ENCODE results near the gene AP3D1.

DNA sequence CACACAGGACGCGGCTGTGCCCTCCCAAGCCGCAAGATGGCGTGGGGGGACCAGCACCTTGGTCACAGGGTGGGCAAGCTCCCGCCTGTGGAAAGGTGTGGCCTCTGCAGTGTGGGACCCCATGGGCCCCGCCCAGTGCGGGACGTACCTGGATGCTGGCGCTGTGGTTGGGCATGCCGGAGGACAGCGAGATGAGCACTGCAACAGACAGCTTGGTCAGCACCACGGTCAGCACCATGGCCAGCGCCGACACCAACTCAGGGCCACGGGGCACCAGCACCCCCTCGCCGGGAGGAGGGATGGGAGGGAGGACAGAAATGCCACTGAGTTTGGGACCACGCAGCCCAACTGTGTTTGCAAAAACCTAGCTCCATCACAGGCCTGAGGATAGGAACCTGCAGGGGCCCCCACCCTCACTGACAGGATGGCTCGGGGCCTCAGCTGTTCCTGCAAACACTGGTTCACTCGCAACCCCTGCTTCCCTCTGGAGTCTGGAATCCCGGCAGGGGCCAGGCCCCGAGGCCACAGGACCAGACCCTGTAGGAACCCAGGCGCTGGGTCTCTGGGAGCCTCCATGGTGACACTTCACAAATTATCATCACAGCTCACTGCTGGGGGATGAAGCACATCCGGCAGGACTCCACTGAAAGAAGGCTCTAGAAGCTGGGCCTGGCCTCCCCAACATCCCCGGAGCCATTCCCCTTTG lies 27.5 kb downstream of the AP3D1 start:
- no peak for TF ChIP-seq CTCF (IDR thresholded peaks at IDR 0.05)
- TF ChIP-seq ZFX (IDR thresholded peaks at IDR 0.05; ENCODE audit: borderline replicate concordance), result no peak
